ENCODE measurements around the gene ATP6V0A4.

- TF ChIP-seq ARNTL (CRISPR knock-in tag; IDR thresholded peaks at IDR 0.05; ENCODE audit: borderline replicate concordance, low read depth) (no peak), ZFP30 (CRISPR knock-in tag; IDR thresholded peaks at IDR 0.05) (no peak), TOX (CRISPR knock-in tag; IDR thresholded peaks at IDR 0.05; ENCODE audit: borderline replicate concordance) (no peak), RARB (CRISPR knock-in tag; IDR thresholded peaks at IDR 0.05) (no peak), TSHZ2 (CRISPR knock-in tag; IDR thresholded peaks at IDR 0.05) (no peak), POU6F1 (CRISPR knock-in tag; IDR thresholded peaks at IDR 0.05; ENCODE audit: borderline replicate concordance, low read depth) (no peak), CSDC2 (CRISPR knock-in tag; IDR thresholded peaks at IDR 0.05) (no peak), CREB5 (CRISPR knock-in tag; IDR thresholded peaks at IDR 0.05; ENCODE audit: low read depth) (no peak), PATZ1 (CRISPR knock-in tag; IDR thresholded peaks at IDR 0.05; ENCODE audit: borderline replicate concordance) (no peak), TCF4 (CRISPR knock-in tag; IDR thresholded peaks at IDR 0.05; ENCODE audit: borderline replicate concordance) (no peak), ZC3H10 (CRISPR knock-in tag; IDR thresholded peaks at IDR 0.05) (no peak), SNAI2 (CRISPR knock-in tag; IDR thresholded peaks at IDR 0.05) (no peak)
These were observed 58.1 kb downstream of the ATP6V0A4 start for GRCh38 chr7:138739859-138740258.

Measured in SK-N-SH treated with all-trans-retinoic acid at 6 μM for 48 hours (cell line).